Measurements from ENCODE around the gene XIRP1.

GRCh38 chr3:39234651-39235050 lies 42.3 kb upstream of the XIRP1 start:
- TF ChIP-seq GATA2 (IDR thresholded peaks at IDR 0.05; ENCODE audit: low read depth, low read length), result no peak
- no peak for TF ChIP-seq GATA3 (IDR thresholded peaks at IDR 0.05; ENCODE audit: low read depth, low read length)
